ENCODE measurements around the gene ONECUT3. TPM values are rescaled to one million over a fixed set of nuclear protein-coding genes. Genes with fewer than 3 reads are reported as not detected.

The ONECUT3 gene
- total and polyA plus RNA-seq, 9 of the 15 experiments (the other 6 are each of a cell fraction or from before 2014, with no cell fraction given), result not detected

- in situ Hi-C loops (cut with MboI), result no loop called here
- ChIA-PET POLR2A (no interaction called here), CTCF (ENCODE audit: low intra/inter-chr PET ratio) (no interaction called here)
- Histone ChIP-seq H3K4me2 (ENCODE audit: insufficient read depth, low read length) (no peak overlapping the region), H2AFZ (ENCODE audit: low read depth, low read length) (no peak overlapping the region), H3K4me3 (no peak overlapping the region), H3K9me1 (ENCODE audit: control insufficient read depth, insufficient read depth, low read length) (no peaks in the 10 kb centered on the region), H3K4me1 (replicated peaks in 1 of 2; ENCODE audit: control insufficient read depth in 2 of 2, insufficient read depth in 2 of 2, low read length in 2 of 2) (no peaks in the 10 kb centered on the region), H3K79me2 (ENCODE audit: control insufficient read depth, insufficient read depth, low read length) (no peaks in the 10 kb centered on the region), H3K36me3 (ENCODE audit: control insufficient read depth, insufficient read depth, low read length) (no peaks in the 10 kb centered on the region), H3K27me3 (ENCODE audit: control insufficient read depth in 2 of 2, insufficient read depth in 2 of 2, low read length in 2 of 2) (peaks cover 12 to 20% of the 10 kb centered on the region in 2 experiments), H3K27ac (ENCODE audit: extremely low read depth, low read depth, low read length) (no peak overlapping the region), H4K20me1 (replicated peaks; ENCODE audit: control insufficient read depth, insufficient read depth, low read length) (no peaks in the 10 kb centered on the region), H3K9me3 (replicated peaks; ENCODE audit: control insufficient read depth, insufficient read depth, low read depth, low read length) (peaks cover 3% of the 10 kb centered on the region; the same call in 1 of the 2 replicates), H3K9ac (ENCODE audit: insufficient read depth in 1 of 2, low read depth in 2 of 2, low read length in 2 of 2) (no peak overlapping the region)
- ATAC-seq (no peak), FAIRE-seq (no peak), DNase-seq (ENCODE audit: extremely low read depth in 1 of 4, low spot score in 3 of 4) (no peak)
- TF ChIP-seq HDGF (IDR thresholded peaks at IDR 0.05), result no peak
- no peak for TF ChIP-seq ZNF699 (CRISPR knock-in tag; IDR thresholded peaks at IDR 0.05; ENCODE audit: insufficient replicate concordance)
- peak; percentile 91 for TF ChIP-seq ZNF121 (CRISPR knock-in tag; conservative IDR thresholded peaks at IDR 0.05)
- 4% methylated on average over 6 of the region's 6 CpGs for WGBS (ENCODE audit: insufficient coverage, low coverage, missing lambda C conversion rate)
- BruUV-seq (replicated peaks), result no TSS peak
- intact Hi-C loops (cut with micrococcal nuclease), result no loop called here
Observed at GRCh38 chr19:1707240-1707639, 46.1 kb upstream of the ONECUT3 start.

GRCh38 chr19:1713170-1713569, 40.1 kb upstream of the ONECUT3 start:
- no peak for ATAC-seq
- FAIRE-seq, result no peak
- DNase-seq (ENCODE audit: extremely low read depth in 1 of 4, low spot score in 3 of 4), result no peak
- Histone ChIP-seq H2AFZ (ENCODE audit: low read depth, low read length) (no peak overlapping the region), H3K27me3 (ENCODE audit: control insufficient read depth in 2 of 2, insufficient read depth in 2 of 2, low read length in 2 of 2) (peaks cover 8 to 17% of the 10 kb centered on the region in 2 experiments), H3K4me3 (no peak overlapping the region), H3K79me2 (ENCODE audit: control insufficient read depth, insufficient read depth, low read length) (no peaks in the 10 kb centered on the region), H3K4me1 (replicated peaks in 1 of 2; ENCODE audit: control insufficient read depth in 2 of 2, insufficient read depth in 2 of 2, low read length in 2 of 2) (no peaks in the 10 kb centered on the region), H3K9ac (ENCODE audit: insufficient read depth in 1 of 2, low read depth in 2 of 2, low read length in 2 of 2) (no peak overlapping the region), H3K9me3 (replicated peaks; ENCODE audit: control insufficient read depth, insufficient read depth, low read depth, low read length) (no peaks in the 10 kb centered on the region), H3K27ac (ENCODE audit: extremely low read depth, low read depth, low read length) (no peak overlapping the region), H3K9me1 (ENCODE audit: control insufficient read depth, insufficient read depth, low read length) (no peaks in the 10 kb centered on the region), H4K20me1 (replicated peaks; ENCODE audit: control insufficient read depth, insufficient read depth, low read length) (no peaks in the 10 kb centered on the region), H3K4me2 (ENCODE audit: insufficient read depth, low read length) (no peak overlapping the region), H3K36me3 (ENCODE audit: control insufficient read depth, insufficient read depth, low read length) (no peaks in the 10 kb centered on the region)
- TF ChIP-seq ZNF121 (CRISPR knock-in tag; conservative IDR thresholded peaks at IDR 0.05), result peak; percentile 98
- TF ChIP-seq HDAC8 (tag; IDR thresholded peaks at IDR 0.05), result no peak
- peak; percentile 74 for TF ChIP-seq RBM25 (IDR thresholded peaks at IDR 0.05; ENCODE audit: low read depth, low read length, severe bottlenecking)
- no peak for TF ChIP-seq REST (IDR thresholded peaks at IDR 0.05; ENCODE audit: borderline replicate concordance)
- no peak for TF ChIP-seq REST (CRISPR knock-in tag; IDR thresholded peaks at IDR 0.05; ENCODE audit: low read depth)
- ChIA-PET POLR2A (no interaction called here), CTCF (ENCODE audit: low intra/inter-chr PET ratio) (interaction anchor here (0.6 kb wide), 1 partner anchor 924 kb away, joined by 4 read pairs; no protein-coding TSS in a partner anchor)
- in situ Hi-C loops (cut with MboI) (no loop called here), intact Hi-C loops (cut with micrococcal nuclease) (no loop called here)
- 0% methylated on average over 2 of the region's 2 CpGs for WGBS (ENCODE audit: insufficient coverage, low coverage, missing lambda C conversion rate)
- no TSS peak for BruUV-seq (replicated peaks)
